HCT116 (cell line): ENCODE results near the gene APP. TPM values are rescaled to one million over a fixed set of nuclear protein-coding genes. Genes with fewer than 3 reads are reported as not detected.

ENCODE experiments used
- ATAC-seq: fragments of 200-7000 bp; cut with Tn5 transposase; 2 replicates; pipeline ENCODE4 v1.9.1; 2020; ENCODE audit warnings: mild to moderate bottlenecking, moderate library complexity
- BruUV-seq: library from RNA; stranded (reverse); fragments of 400-500 nt; replicated peaks from 2 replicates; lab custom pipeline; 2021; lab: Mats Ljungman, UMichigan
- CTCF ChIA-PET: fragments of 300-600 bp; sonication (Branson Sonifier 250); formaldehyde crosslinking; loops from one replicate; lab custom pipeline; 2021; ENCODE audit warnings: antibody characterized with exemption; lab: Charles Lee
- POLR2A ChIA-PET: fragments of 300-600, 350-600 bp; sonication (Branson Sonifier 250); formaldehyde crosslinking; loops from one replicate; lab custom pipeline; 2021; ENCODE audit warnings: antibody characterized with exemption; lab: Charles Lee
- RAD21 ChIA-PET, 2 experiments: fragments of 300-600 bp; sonication (Branson Sonifier 250); formaldehyde crosslinking; loops; one replicate each; lab custom pipeline; 2023; ENCODE audit warnings: low total read pairs in 2 of 2; ENCODE audit not compliant: uncharacterized antibody in 2 of 2, unreplicated experiment in 2 of 2, low non-redundant PET in 1 of 2; lab: Charles Lee
- DNase-seq: peaks from one replicate; pipeline ENCODE4 v3.0.0-alpha.2; 2010; ENCODE audit warnings: low read depth, low spot score
- H2AFZ ChIP-seq: fragments of 200-600 bp; shearing (Covaris generic), sonication (generic); 2 replicates; pipeline ENCODE4 v1.6.1; 2017; ENCODE audit warnings: low read depth, mixed run types, mixed read lengths, antibody characterized with exemption, low read length; ENCODE audit not compliant: poor library complexity, severe bottlenecking
- H3K27ac ChIP-seq: 2 replicates; pipeline ENCODE4 v1.5.1; 2012; ENCODE audit warnings: low read depth, low read length
- H3K27me3 ChIP-seq: fragments of 200-600 bp; sonication (generic); 2 replicates; pipeline ENCODE4 v1.6.1; 2016; ENCODE audit warnings: mixed run types, low read length, mixed read lengths; ENCODE audit not compliant: insufficient read depth
- H3K36me3 ChIP-seq, 2 experiments: fragments of 200-500 bp in 1 of 2; fragments of 200-600 bp in 1 of 2; sonication (Bioruptor generic) in 1 of 2; sonication (generic) in 1 of 2; 2 replicates each; pipeline versions ENCODE4 v1.5.1 to v1.6.1; 2014 to 2016; ENCODE audit warnings: low read length in 2 of 2, inconsistent platforms in 1 of 2, mixed read lengths in 1 of 2, mixed run types in 1 of 2; ENCODE audit not compliant: insufficient read depth in 2 of 2, control insufficient read depth in 1 of 2
- H3K4me1 ChIP-seq, 2 experiments: fragments of 200-600 bp in 1 of 2; sonication (generic) in 1 of 2; 2 replicates each; pipeline versions ENCODE4 v1.5.1 to v1.6.1; 2012 to 2017; ENCODE audit warnings: low read length in 2 of 2, inconsistent platforms in 1 of 2, mild to moderate bottlenecking in 1 of 2, mixed read lengths in 1 of 2, mixed run types in 1 of 2, moderate library complexity in 1 of 2; ENCODE audit not compliant: insufficient read depth in 2 of 2, control insufficient read depth in 1 of 2
- H3K4me2 ChIP-seq: fragments of 200-600 bp; sonication (generic); 2 replicates; pipeline ENCODE4 v1.6.1; 2017; ENCODE audit warnings: mixed run types, low read length, mixed read lengths
- H3K4me3 ChIP-seq, 2 experiments: fragments of 200-600 bp in 1 of 2; sonication (generic) in 1 of 2; replicated peaks in 1 of 2; 2 replicates each; pipeline ENCODE4 v1.5.1; 2011 to 2016; ENCODE audit warnings: low read length in 2 of 2, control low read depth in 1 of 2, low read depth in 1 of 2, mild to moderate bottlenecking in 1 of 2, mixed read lengths in 1 of 2, mixed run types in 1 of 2
- H3K79me2 ChIP-seq: fragments of 200-600 bp; sonication (generic); 2 replicates; pipeline ENCODE4 v1.6.1; 2017; ENCODE audit warnings: mild to moderate bottlenecking, mixed run types, low read length, moderate library complexity, mixed read lengths; ENCODE audit not compliant: insufficient read depth
- H3K9ac ChIP-seq: fragments of 200-600 bp; sonication (generic); 2 replicates; pipeline ENCODE4 v1.6.1; 2016; ENCODE audit warnings: low read length, mixed read lengths
- H3K9me2 ChIP-seq: fragments of 200-600 bp; sonication (generic), shearing (Covaris generic); 2 replicates; pipeline ENCODE4 v1.6.1; 2017; ENCODE audit warnings: mixed run types, mild to moderate bottlenecking, moderate library complexity; ENCODE audit not compliant: insufficient read depth
- H3K9me3 ChIP-seq, 2 experiments: fragments of 200-500 bp in 1 of 2; fragments of 200-600 bp in 1 of 2; sonication (Bioruptor generic) in 1 of 2; sonication (generic) in 1 of 2; 2 replicates each; pipeline ENCODE4 v1.6.1; 2014 to 2017; ENCODE audit warnings: low read length in 2 of 2, mixed read lengths in 2 of 2, inconsistent platforms in 1 of 2, low read depth in 1 of 2, mild to moderate bottlenecking in 1 of 2, mixed run types in 1 of 2, moderate library complexity in 1 of 2; ENCODE audit not compliant: control insufficient read depth in 1 of 2, insufficient read depth in 1 of 2
- H4K20me1 ChIP-seq: fragments of 200-600 bp; sonication (generic), shearing (Covaris generic); 2 replicates; pipeline ENCODE4 v1.6.1; 2017; ENCODE audit warnings: mixed run types, mild to moderate bottlenecking, moderate library complexity; ENCODE audit not compliant: insufficient read depth
- ATF3 ChIP-seq: IDR thresholded peaks from 2 replicates; pipeline ENCODE4 v1.6.1; 2012
- CTCF ChIP-seq, 3 experiments: fragments of 200-600 bp in 1 of 3; sonication (generic) in 1 of 3; IDR thresholded peaks in 2 of 3; conservative IDR thresholded peaks in 1 of 3; 2 replicates each; pipeline ENCODE4 v1.5.1; 2012 to 2017; ENCODE audit warnings: low read depth in 2 of 3, low read length in 2 of 3, antibody characterized with exemption in 1 of 3, borderline replicate concordance in 1 of 3, control low read depth in 1 of 3, mild to moderate bottlenecking in 1 of 3, mixed read lengths in 1 of 3, mixed run types in 1 of 3, moderate library complexity in 1 of 3; ENCODE audit not compliant: insufficient read depth in 1 of 3
- EGR1 ChIP-seq: IDR thresholded peaks from 2 replicates; pipeline ENCODE4 v1.6.1; 2012; ENCODE audit warnings: low read depth
- ELF1 ChIP-seq: IDR thresholded peaks from 2 replicates; pipeline ENCODE4 v1.6.1; 2012; ENCODE audit warnings: low read depth, borderline replicate concordance
- EZH2phosphoT487 ChIP-seq: fragments of 200-600 bp; IDR thresholded peaks from 2 replicates; pipeline ENCODE4 v1.6.1; 2018; ENCODE audit warnings: antibody characterized with exemption, borderline replicate concordance
- FOSL1 ChIP-seq: IDR thresholded peaks from 2 replicates; pipeline ENCODE4 v1.6.1; 2012; ENCODE audit warnings: low read depth
- JUND ChIP-seq: IDR thresholded peaks from 2 replicates; pipeline ENCODE4 v1.6.1; 2012
- RAD21 ChIP-seq: IDR thresholded peaks from 2 replicates; pipeline ENCODE4 v1.6.1; 2012; ENCODE audit warnings: low read depth, mild to moderate bottlenecking
- REST ChIP-seq: IDR thresholded peaks from 2 replicates; pipeline ENCODE4 v1.6.1; 2012; ENCODE audit warnings: low read depth
- SP1 ChIP-seq: IDR thresholded peaks from 2 replicates; pipeline ENCODE4 v1.6.1; 2012; ENCODE audit warnings: low read depth
- SRF ChIP-seq: IDR thresholded peaks from 2 replicates; pipeline ENCODE4 v1.6.1; 2012; ENCODE audit warnings: low read depth
- TCF7L2 ChIP-seq: IDR thresholded peaks from 2 replicates; pipeline ENCODE4 v1.7.0; 2011; ENCODE audit warnings: borderline replicate concordance, inconsistent platforms; ENCODE audit not compliant: insufficient read depth, insufficient read length; ENCODE audit errors: extremely low read depth
- YY1 ChIP-seq: IDR thresholded peaks from 2 replicates; pipeline ENCODE4 v1.6.1; 2011; ENCODE audit warnings: low read length, low read depth, moderate library complexity, mild to moderate bottlenecking; ENCODE audit not compliant: insufficient replicate concordance; ENCODE audit errors: extremely low read depth
- intact Hi-C: fragments of 100-400 bp; cut with micrococcal nuclease; formaldehyde crosslinking; loops from 2 replicates; pipeline ENCODE4 v1.10.0; 2022
- total RNA-seq: library from RNA; stranded (reverse); gene quantifications from one replicate; pipeline ENCODE4 v1.2.1, GENCODE V29; 2021; ENCODE audit not compliant: unreplicated experiment

APP gene
- total RNA-seq, 1 experiment from 2014 or later = 267 TPM

- POLR2A ChIA-PET = interaction anchor here (0.6 to 1.8 kb wide), 5 partner anchors 10 to 378 kb away, joined by 3 to 5 read pairs (median 3); no protein-coding TSS in a partner anchor
- Histone ChIP-seq H3K4me1 (peaks cover 27 to 38% of the 10 kb centered on the region in 2 experiments), H3K27me3 (no peaks in the 10 kb centered on the region), H3K4me2 (peak overlapping the region; percentile 98), H3K9me2 (no peaks in the 10 kb centered on the region), H3K9ac (no peak overlapping the region)
- ATAC-seq (no peak), DNase-seq (no peak)
- no TSS peak for BruUV-seq
- intact Hi-C loops = loop anchor here (10.0 kb wide), 1 partner anchor 564 kb away; the partner anchor contains the start of gene MRPL39
- no peak for TF ChIP-seq RAD21
- no peak for TF ChIP-seq ELF1
- TF ChIP-seq SRF = no peak
- no peak for TF ChIP-seq FOSL1
- TF ChIP-seq JUND = no peak
- TF ChIP-seq EGR1 = no peak
- TF ChIP-seq REST = no peak
- no peak for TF ChIP-seq CTCF (IDR thresholded peaks at IDR 0.05 in 2 of 3, conservative IDR thresholded peaks at IDR 0.05 in 1 of 3; ENCODE audit: borderline replicate concordance in 1 of 3, insufficient read depth in 1 of 3, low read depth in 2 of 3, low read length in 2 of 3)
- TF ChIP-seq SP1 = no peak
- no peak for TF ChIP-seq TCF7L2
- TF ChIP-seq EZH2phosphoT487 = no peak
- no peak for TF ChIP-seq ATF3
- no peak for TF ChIP-seq YY1
- TF ChIP-seq, all 23 proteins: peak for 0
- H2AFZ ChIP-seq = no peak overlapping the region
- RAD21 ChIA-PET = interaction anchor here in 1 of 2 experiments (1.1 kb wide), 1 partner anchor 271 kb away, joined by 3 read pairs; no protein-coding TSS in a partner anchor
- H3K4me3 ChIP-seq = peak overlapping the region; percentile 81 to 89
- H4K20me1 ChIP-seq = no peaks in the 10 kb centered on the region; the same call in 1 of the 2 replicates
- CTCF ChIA-PET = interaction anchor here (1.4 kb wide), 2 partner anchors 8 to 19 kb away, joined by 3 to 5 read pairs; no protein-coding TSS in a partner anchor
- H3K9me3 ChIP-seq = no peaks in the 10 kb centered on the region
- peaks cover 69% of the 10 kb centered on the region for H3K79me2 ChIP-seq
- peak overlapping the region; percentile 91; the same call in 1 of the 2 replicates for H3K27ac ChIP-seq
- H3K36me3 ChIP-seq = no peaks in the 10 kb centered on the region
Observed at GRCh38 chr21:26168371-26168770, 2.2 kb downstream of the APP start.
